ENCODE data around the gene POGLUT2. TPM values are rescaled to one million over a fixed set of nuclear protein-coding genes. Genes with fewer than 3 reads are reported as not detected.

Gene POGLUT2
- total and polyA plus RNA-seq, 7 experiments from 2014 or later = 0.19 to 10.4 (median 0.40) TPM; not detected in 2

DNA sequence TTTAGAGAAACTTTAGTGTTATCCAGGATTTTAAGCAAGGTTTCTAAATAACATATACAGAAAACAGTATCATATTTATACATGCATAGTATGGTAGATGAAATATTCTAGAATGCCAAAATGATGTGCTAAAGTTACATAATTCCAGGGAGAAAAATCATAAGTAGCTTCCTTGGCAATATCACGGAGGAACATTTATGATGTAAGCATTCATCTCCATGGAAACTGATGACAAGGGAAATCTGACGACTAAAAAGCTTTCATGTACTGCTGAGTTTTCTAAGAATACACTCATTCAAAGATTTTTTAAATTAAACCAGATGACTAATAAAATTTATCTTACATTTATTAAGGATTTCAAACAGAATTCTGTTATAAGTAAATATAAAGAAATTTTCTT lies 29.9 kb downstream of the POGLUT2 start:
- Mint-ChIP-seq H3K27ac (no peak overlapping the region), H3K27me3 (no peaks in the 10 kb centered on the region), H3K4me1 (peaks cover 12 to 37% (median 28%) of the 10 kb centered on the region in 7 donors), H3K9me3 (no peaks in the 10 kb centered on the region), H3K4me3 (no peak overlapping the region), H3K36me3 (peaks cover 0 to 6% (median 0%) of the 10 kb centered on the region in 5 donors)
- ChIA-PET POLR2A (interaction anchor here (0.6 to 2.3 kb wide), 3 partner anchors 77 to 624 kb away, joined by 3 to 11 read pairs (median 4); partner anchors contain the start of gene ERCC5), CTCF (no interaction called here)
- intact Hi-C loops (cut with micrococcal nuclease) = no loop called here
- Histone ChIP-seq H3K9me3 (ENCODE audit: control insufficient read depth in 2 of 3, low read length in 3 of 3) (no peaks in the 10 kb centered on the region), H3K4me1 (ENCODE audit: control insufficient read depth in 2 of 2, insufficient read depth in 2 of 2, low read length in 2 of 2) (peaks cover 0 to 3% of the 10 kb centered on the region in 2 donors), H3K27ac (ENCODE audit: low read depth, low read length) (no peak overlapping the region), H3K36me3 (ENCODE audit: control insufficient read depth in 2 of 3, insufficient read depth in 3 of 3, low read length in 3 of 3) (peaks cover 0 to 7% (median 0%) of the 10 kb centered on the region in 3 experiments), H3K27me3 (ENCODE audit: control insufficient read depth in 2 of 2, insufficient read depth in 2 of 2, low read length in 2 of 2) (no peaks in the 10 kb centered on the region), H3K4me3 (ENCODE audit: low read length) (no peak overlapping the region)
- DNase-seq (no peak), ATAC-seq (no peak)

DNA sequence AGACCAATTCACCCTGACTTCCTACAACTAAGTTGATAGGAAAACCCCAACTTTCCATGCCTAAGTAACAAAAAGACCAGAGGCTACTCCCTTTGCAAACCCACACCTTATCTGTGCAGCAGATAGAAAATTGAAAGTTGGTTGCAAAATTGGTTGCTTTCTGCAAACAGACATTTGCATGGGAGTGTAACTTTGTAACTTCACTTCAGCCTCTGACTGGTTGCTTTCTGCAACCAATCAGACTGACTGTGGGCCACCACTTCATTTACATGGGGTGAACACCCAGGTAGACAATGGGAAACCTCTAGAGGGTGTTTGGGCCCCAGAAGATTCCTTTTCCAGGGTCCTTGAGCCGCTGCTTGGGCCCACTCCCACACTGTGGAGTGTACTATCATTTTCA lies 35.0 kb downstream of the POGLUT2 start:
- Mint-ChIP-seq H3K4me1 (peaks cover 0 to 4% (median 0%) of the 10 kb centered on the region in 7 donors), H3K9me3 (no peaks in the 10 kb centered on the region), H3K36me3 (peaks cover 0 to 6% (median 0%) of the 10 kb centered on the region in 5 donors), H3K4me3 (no peak overlapping the region), H3K27me3 (no peaks in the 10 kb centered on the region), H3K27ac (no peak overlapping the region)
- H3K4me1 ChIP-seq (ENCODE audit: control insufficient read depth in 2 of 2, insufficient read depth in 2 of 2, low read length in 2 of 2) = no peaks in the 10 kb centered on the region
- intact Hi-C loops (cut with micrococcal nuclease) = no loop called here
- no peak overlapping the region for H3K27ac ChIP-seq (ENCODE audit: low read depth, low read length)
- CTCF ChIA-PET = no interaction called here
- H3K4me3 ChIP-seq (ENCODE audit: low read length) = no peak overlapping the region
- no peaks in the 10 kb centered on the region for H3K9me3 ChIP-seq (ENCODE audit: control insufficient read depth in 2 of 3, low read length in 3 of 3)
- POLR2A ChIA-PET = interaction anchor here (1.3 kb wide), 1 partner anchor 10 kb away, joined by 6 read pairs; the partner anchor contains the start of gene TEX30
- DNase-seq = no peak
- H3K27me3 ChIP-seq (ENCODE audit: control insufficient read depth in 2 of 2, insufficient read depth in 2 of 2, low read length in 2 of 2) = no peaks in the 10 kb centered on the region
- no peak for ATAC-seq
- H3K36me3 ChIP-seq (ENCODE audit: control insufficient read depth in 2 of 3, insufficient read depth in 3 of 3, low read length in 3 of 3) = no peaks in the 10 kb centered on the region

DNA sequence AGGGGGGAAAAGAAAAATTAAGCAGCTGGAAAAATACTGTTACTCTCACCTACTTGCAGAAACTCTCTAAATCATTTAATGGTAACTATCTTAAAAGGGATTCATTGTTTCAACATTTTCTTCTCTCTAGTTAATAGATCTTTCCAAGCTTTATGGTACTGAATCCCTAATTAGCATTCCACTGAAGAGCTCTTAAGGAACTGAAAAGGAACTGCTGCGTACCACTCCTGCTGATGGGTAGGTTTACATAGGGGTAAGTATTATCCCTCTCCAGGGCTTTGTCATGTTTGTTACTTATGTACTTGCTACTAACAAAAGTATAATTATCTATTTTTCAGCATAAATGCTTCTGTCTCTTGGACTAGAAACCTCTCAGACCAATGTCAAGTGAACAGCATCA lies 37.7 kb downstream of the POGLUT2 start:
- ATAC-seq = no peak
- no peaks in the 10 kb centered on the region for H3K36me3 ChIP-seq (ENCODE audit: control insufficient read depth in 2 of 3, insufficient read depth in 3 of 3, low read length in 3 of 3)
- Mint-ChIP-seq H3K9me3 (no peaks in the 10 kb centered on the region), H3K27me3 (peaks cover 0 to 5% (median 0%) of the 10 kb centered on the region in 5 donors), H3K27ac (no peak overlapping the region), H3K4me1 (peaks cover 0 to 4% (median 0%) of the 10 kb centered on the region in 7 donors), H3K36me3 (no peaks in the 10 kb centered on the region), H3K4me3 (no peak overlapping the region)
- no peak overlapping the region for H3K27ac ChIP-seq (ENCODE audit: low read depth, low read length)
- no peak overlapping the region for H3K4me3 ChIP-seq (ENCODE audit: low read length)
- DNase-seq = no peak
- H3K4me1 ChIP-seq (ENCODE audit: control insufficient read depth in 2 of 2, insufficient read depth in 2 of 2, low read length in 2 of 2) = no peaks in the 10 kb centered on the region
- intact Hi-C loops (cut with micrococcal nuclease) = no loop called here
- no peaks in the 10 kb centered on the region for H3K27me3 ChIP-seq (ENCODE audit: control insufficient read depth in 2 of 2, insufficient read depth in 2 of 2, low read length in 2 of 2)
- CTCF ChIA-PET = no interaction called here
- POLR2A ChIA-PET = no interaction called here
- no peaks in the 10 kb centered on the region for H3K9me3 ChIP-seq (ENCODE audit: control insufficient read depth in 2 of 3, low read length in 3 of 3)

DNA sequence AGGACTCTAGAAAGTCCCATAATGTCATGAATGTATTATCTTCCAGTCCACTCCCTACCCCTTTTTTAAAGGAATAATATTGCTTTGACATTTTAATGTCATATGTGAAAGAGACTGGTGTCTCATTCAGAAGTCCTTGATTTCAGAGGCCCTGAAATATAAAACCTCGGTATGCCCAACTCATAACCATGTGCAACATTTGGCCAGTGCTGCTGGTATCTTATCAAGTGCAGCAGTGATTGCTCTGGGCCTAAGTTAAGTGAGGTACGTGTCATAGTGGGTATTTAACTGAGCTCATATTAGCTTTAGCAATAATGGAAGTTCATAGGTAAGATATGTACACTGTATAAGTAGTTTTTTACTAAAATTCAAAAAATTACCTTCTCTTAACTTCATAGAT lies 39.9 kb downstream of the POGLUT2 start:
- Mint-ChIP-seq H3K27ac (no peak overlapping the region), H3K4me1 (no peaks in the 10 kb centered on the region), H3K27me3 (peaks cover 0 to 5% (median 0%) of the 10 kb centered on the region in 5 donors), H3K9me3 (no peaks in the 10 kb centered on the region), H3K36me3 (no peaks in the 10 kb centered on the region), H3K4me3 (no peak overlapping the region)
- H3K36me3 ChIP-seq (ENCODE audit: control insufficient read depth in 2 of 3, insufficient read depth in 3 of 3, low read length in 3 of 3) = no peaks in the 10 kb centered on the region
- intact Hi-C loops (cut with micrococcal nuclease) = no loop called here
- no peak for DNase-seq
- no peak overlapping the region for H3K4me3 ChIP-seq (ENCODE audit: low read length)
- no peaks in the 10 kb centered on the region for H3K27me3 ChIP-seq (ENCODE audit: control insufficient read depth in 2 of 2, insufficient read depth in 2 of 2, low read length in 2 of 2)
- ATAC-seq = no peak
- ChIA-PET CTCF (no interaction called here), POLR2A (no interaction called here)
- no peaks in the 10 kb centered on the region for H3K9me3 ChIP-seq (ENCODE audit: control insufficient read depth in 2 of 3, low read length in 3 of 3)
- H3K27ac ChIP-seq (ENCODE audit: low read depth, low read length) = no peak overlapping the region
- no peaks in the 10 kb centered on the region for H3K4me1 ChIP-seq (ENCODE audit: control insufficient read depth in 2 of 2, insufficient read depth in 2 of 2, low read length in 2 of 2)

DNA sequence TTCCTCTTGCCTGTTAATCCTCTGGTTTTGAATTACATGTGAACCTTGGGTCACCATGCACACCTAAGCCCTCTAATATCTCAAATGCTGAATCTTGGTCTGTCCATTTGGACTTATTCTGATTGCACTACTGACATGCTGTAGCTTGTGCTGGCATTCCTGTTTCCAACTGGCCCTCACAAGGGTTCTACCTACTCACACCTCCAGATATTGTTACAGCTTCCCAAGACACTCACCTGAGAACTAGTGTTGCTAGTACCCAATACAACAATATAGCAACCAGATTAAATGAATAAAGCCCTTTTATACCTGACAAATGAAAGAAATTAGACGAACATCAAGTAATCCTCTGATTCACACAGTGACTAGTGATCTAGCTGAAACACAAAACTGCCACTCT lies 41.8 kb downstream of the POGLUT2 start:
- ChIA-PET CTCF (no interaction called here), POLR2A (no interaction called here)
- ATAC-seq (no peak), DNase-seq (no peak)
- Histone ChIP-seq H3K36me3 (ENCODE audit: control insufficient read depth in 2 of 3, insufficient read depth in 3 of 3, low read length in 3 of 3) (no peaks in the 10 kb centered on the region), H3K4me3 (ENCODE audit: low read length) (no peak overlapping the region), H3K27me3 (ENCODE audit: control insufficient read depth in 2 of 2, insufficient read depth in 2 of 2, low read length in 2 of 2) (no peaks in the 10 kb centered on the region), H3K27ac (ENCODE audit: low read depth, low read length) (no peak overlapping the region), H3K4me1 (ENCODE audit: control insufficient read depth in 2 of 2, insufficient read depth in 2 of 2, low read length in 2 of 2) (no peaks in the 10 kb centered on the region), H3K9me3 (ENCODE audit: control insufficient read depth in 2 of 3, low read length in 3 of 3) (no peaks in the 10 kb centered on the region)
- peaks cover 0 to 2% (median 0%) of the 10 kb centered on the region in 5 donors for H3K36me3 Mint-ChIP-seq
- H3K9me3 Mint-ChIP-seq = peaks cover 0 to 6% (median 2%) of the 10 kb centered on the region in 11 donors
- H3K4me3 Mint-ChIP-seq = no peak overlapping the region
- H3K4me1 Mint-ChIP-seq = no peaks in the 10 kb centered on the region
- intact Hi-C loops (cut with micrococcal nuclease) = no loop called here
- no peak overlapping the region for H3K27ac Mint-ChIP-seq
- peaks cover 0 to 5% (median 3%) of the 10 kb centered on the region in 5 donors for H3K27me3 Mint-ChIP-seq

DNA sequence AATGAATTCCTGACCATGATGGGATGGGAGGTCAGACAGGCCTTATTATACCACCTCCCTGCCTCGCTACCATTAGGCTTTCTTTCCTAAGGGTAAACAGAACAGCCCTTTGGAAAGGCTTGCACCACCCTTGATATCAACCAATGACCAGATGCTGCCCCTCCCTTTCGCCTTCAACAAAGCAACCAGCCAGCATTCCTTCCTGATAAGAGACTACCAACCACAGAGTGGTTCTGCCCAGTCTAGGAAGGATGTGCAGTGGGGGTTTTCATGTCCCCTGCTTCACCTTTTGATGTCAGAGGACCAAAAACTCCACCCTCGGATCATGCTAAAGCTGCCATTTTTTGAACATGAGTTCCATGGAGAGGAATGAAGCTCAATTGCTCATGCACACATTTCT lies 46.9 kb downstream of the POGLUT2 start:
- Histone ChIP-seq H3K27ac (ENCODE audit: low read depth, low read length) (no peak overlapping the region), H3K4me3 (ENCODE audit: low read length) (no peak overlapping the region), H3K27me3 (ENCODE audit: control insufficient read depth in 2 of 2, insufficient read depth in 2 of 2, low read length in 2 of 2) (no peaks in the 10 kb centered on the region), H3K36me3 (ENCODE audit: control insufficient read depth in 2 of 3, insufficient read depth in 3 of 3, low read length in 3 of 3) (no peaks in the 10 kb centered on the region), H3K4me1 (ENCODE audit: control insufficient read depth in 2 of 2, insufficient read depth in 2 of 2, low read length in 2 of 2) (no peaks in the 10 kb centered on the region), H3K9me3 (ENCODE audit: control insufficient read depth in 2 of 3, low read length in 3 of 3) (no peaks in the 10 kb centered on the region)
- peaks cover 8 to 21% (median 10%) of the 10 kb centered on the region in 5 donors for H3K36me3 Mint-ChIP-seq
- peaks cover 24 to 37% (median 32%) of the 10 kb centered on the region in 5 donors for H3K27me3 Mint-ChIP-seq
- POLR2A ChIA-PET = no interaction called here
- ATAC-seq = no peak
- intact Hi-C loops (cut with micrococcal nuclease) = no loop called here
- H3K9me3 Mint-ChIP-seq = peaks cover 3 to 16% (median 8%) of the 10 kb centered on the region in 11 donors
- DNase-seq = no peak
- no peak overlapping the region for H3K27ac Mint-ChIP-seq
- CTCF ChIA-PET = no interaction called here
- peaks cover 0 to 2% (median 0%) of the 10 kb centered on the region in 7 donors for H3K4me1 Mint-ChIP-seq
- no peak overlapping the region for H3K4me3 Mint-ChIP-seq

DNA sequence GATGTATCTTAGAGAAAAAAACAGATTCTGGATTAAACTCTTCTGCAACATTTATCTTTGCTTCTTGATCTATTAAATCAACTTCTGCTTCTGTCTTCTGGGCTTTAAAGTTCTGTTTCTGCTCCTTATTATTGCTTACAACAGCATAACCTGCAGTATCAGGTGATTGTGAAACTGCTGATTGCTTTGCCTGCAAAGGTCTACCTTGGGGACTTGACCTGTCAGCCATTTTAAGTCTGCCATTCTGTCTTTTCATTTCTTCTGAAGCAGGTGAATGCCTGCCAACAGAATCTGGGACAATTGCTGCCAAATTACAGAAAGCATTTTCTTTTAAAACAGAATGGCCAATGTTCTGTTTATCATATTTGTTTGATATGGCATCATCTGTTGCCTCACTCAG lies 56.3 kb downstream of the POGLUT2 start:
- Mint-ChIP-seq H3K27me3 (peaks cover 42 to 69% (median 57%) of the 10 kb centered on the region in 5 donors), H3K36me3 (peaks cover 3 to 18% (median 8%) of the 10 kb centered on the region in 5 donors), H3K4me1 (peaks cover 0 to 28% (median 0%) of the 10 kb centered on the region in 7 donors), H3K27ac (no peak overlapping the region), H3K4me3 (no peak overlapping the region), H3K9me3 (peaks cover 0 to 46% (median 23%) of the 10 kb centered on the region in 11 donors)
- ChIA-PET CTCF (no interaction called here), POLR2A (no interaction called here)
- Histone ChIP-seq H3K36me3 (ENCODE audit: control insufficient read depth in 2 of 3, insufficient read depth in 3 of 3, low read length in 3 of 3) (no peaks in the 10 kb centered on the region), H3K4me1 (ENCODE audit: control insufficient read depth in 2 of 2, insufficient read depth in 2 of 2, low read length in 2 of 2) (no peaks in the 10 kb centered on the region), H3K4me3 (ENCODE audit: low read length) (no peak overlapping the region), H3K9me3 (ENCODE audit: control insufficient read depth in 2 of 3, low read length in 3 of 3) (peaks cover 0 to 5% (median 0%) of the 10 kb centered on the region in 3 experiments), H3K27ac (ENCODE audit: low read depth, low read length) (no peak overlapping the region), H3K27me3 (ENCODE audit: control insufficient read depth in 2 of 2, insufficient read depth in 2 of 2, low read length in 2 of 2) (no peaks in the 10 kb centered on the region)
- intact Hi-C loops (cut with micrococcal nuclease) = no loop called here
- DNase-seq (no peak), ATAC-seq (no peak)

Data from naive thymus-derived CD4-positive, alpha-beta T cell (primary cell).